OCI-LY3 (cell line): ENCODE results near the gene TLDC2.
"Not testable (repeated sequence)": the region's sequence is repeated elsewhere in the genome, so short reads cannot be mapped to it uniquely, and the experiment has no call there.

Source experiments
- H2AFZ ChIP-seq: fragments of 200-600, 300-600 bp; shearing (Covaris generic); 2 replicates; pipeline ENCODE4 v1.6.0; 2014; ENCODE audit warnings: antibody characterized with exemption, low read depth, low read length
- H3K27ac ChIP-seq: fragments of 200-600, 300-600 bp; sonication (generic); 2 replicates; pipeline ENCODE4 v1.5.1; 2014; ENCODE audit warnings: mild to moderate bottlenecking, low read length, moderate library complexity, mixed read lengths
- H3K27me3 ChIP-seq: fragments of 200-600, 300-600 bp; sonication (generic); 2 replicates; pipeline ENCODE4 v1.6.1; 2014; ENCODE audit warnings: low read depth, low read length, mixed read lengths
- H3K36me3 ChIP-seq: fragments of 200-600, 300-600 bp; sonication (generic); replicated peaks from 2 replicates; pipeline ENCODE3; 2014; ENCODE audit warnings: low read depth, low read length, mixed read lengths
- H3K4me1 ChIP-seq: fragments of 300-600, 200-600 bp; sonication (generic); 2 replicates; pipeline ENCODE4 v1.6.1; 2014; ENCODE audit warnings: low read length, mixed read lengths
- H3K4me2 ChIP-seq: fragments of 200-600, 300-600 bp; sonication (generic); 2 replicates; pipeline ENCODE4 v1.6.1; 2014; ENCODE audit warnings: low read length, mixed read lengths
- H3K4me3 ChIP-seq: fragments of 300-600, 200-600 bp; sonication (generic); 2 replicates; pipeline ENCODE4 v1.5.1; 2014; ENCODE audit warnings: antibody characterized with exemption, mild to moderate bottlenecking, low read length, moderate library complexity
- H3K79me2 ChIP-seq: fragments of 300-600, 200-600 bp; shearing (Covaris generic); 2 replicates; pipeline ENCODE4 v1.6.1; 2014; ENCODE audit warnings: mild to moderate bottlenecking, low read length, mixed read lengths
- H3K9ac ChIP-seq: fragments of 300-600, 200-600 bp; shearing (Covaris generic); 2 replicates; pipeline ENCODE4 v1.6.0; 2014; ENCODE audit warnings: mild to moderate bottlenecking, low read length, moderate library complexity
- H3K9me3 ChIP-seq: fragments of 200-600, 300-600 bp; shearing (Covaris generic); 2 replicates; pipeline ENCODE4 v1.6.1; 2014; ENCODE audit warnings: low read length, mixed read lengths; ENCODE audit not compliant: insufficient read depth
- H4K20me1 ChIP-seq: fragments of 200-600, 300-600 bp; sonication (generic); 2 replicates; pipeline ENCODE4 v1.6.1; 2016; ENCODE audit warnings: low read length, mixed read lengths; ENCODE audit not compliant: insufficient read depth
- CTCF ChIP-seq: fragments of 200-600, 300-600 bp; sonication (generic); IDR thresholded peaks from 2 replicates; pipeline ENCODE4 v1.5.1; 2014; ENCODE audit warnings: antibody characterized with exemption, low read length, low read depth
- EZH2phosphoT487 ChIP-seq: fragments of 200-600 bp; shearing (Covaris generic); IDR thresholded peaks from 2 replicates; pipeline ENCODE4 v1.6.1; 2018; ENCODE audit warnings: antibody characterized with exemption, mixed run types, low read depth

Gene TLDC2

GRCh38 chr20:36936341-36936740, 60.4 kb downstream of the TLDC2 start:
- no peaks in the 10 kb centered on the region for H4K20me1 ChIP-seq
- no peak overlapping the region for H3K27ac ChIP-seq
- no peak overlapping the region for H3K4me2 ChIP-seq
- no peaks in the 10 kb centered on the region for H3K79me2 ChIP-seq
- H3K4me1 ChIP-seq, result no peaks in the 10 kb centered on the region
- H3K9me3 ChIP-seq, result no peaks in the 10 kb centered on the region
- H3K27me3 ChIP-seq, result no peaks in the 10 kb centered on the region
- no peak overlapping the region for H3K9ac ChIP-seq
- no peak overlapping the region for H2AFZ ChIP-seq
- peaks cover 6% of the 10 kb centered on the region for H3K36me3 ChIP-seq
- TF ChIP-seq EZH2phosphoT487, result no peak
- no peak for TF ChIP-seq CTCF
- H3K4me3 ChIP-seq, result no peak overlapping the region

GRCh38 chr20:36936761-36937401, 60.9 kb downstream of the TLDC2 start:
- not testable (repeated sequence) for H3K27ac ChIP-seq

GRCh38 chr20:36937402-36937770, 61.4 kb downstream of the TLDC2 start:
- Histone ChIP-seq H3K36me3 (peaks cover 6% of the 10 kb centered on the region), H3K27me3 (no peaks in the 10 kb centered on the region), H3K27ac (no peak overlapping the region), H3K79me2 (no peaks in the 10 kb centered on the region), H4K20me1 (no peaks in the 10 kb centered on the region), H3K4me1 (no peaks in the 10 kb centered on the region), H3K9me3 (no peaks in the 10 kb centered on the region), H3K9ac (no peak overlapping the region), H2AFZ (no peak overlapping the region), H3K4me2 (no peak overlapping the region), H3K4me3 (no peak overlapping the region)
- TF ChIP-seq CTCF (no peak), EZH2phosphoT487 (no peak)

More at GRCh38 chr20:36936761-36937401, 60.9 kb downstream of the TLDC2 start:
- H3K4me3 ChIP-seq, H3K27me3 ChIP-seq, H3K4me2 ChIP-seq, H3K9me3 ChIP-seq, H3K9ac ChIP-seq, H3K4me1 ChIP-seq, H3K79me2 ChIP-seq, H2AFZ ChIP-seq, H4K20me1 ChIP-seq, H3K36me3 ChIP-seq: not testable (repeated sequence)

- no peak overlapping the region for H3K9ac ChIP-seq
- H3K27ac ChIP-seq, result no peak overlapping the region
- TF ChIP-seq EZH2phosphoT487 (no peak), CTCF (no peak)
- H3K36me3 ChIP-seq, result peaks cover 14% of the 10 kb centered on the region
- no peak overlapping the region for H2AFZ ChIP-seq
- H3K9me3 ChIP-seq, result no peaks in the 10 kb centered on the region
- no peaks in the 10 kb centered on the region for H4K20me1 ChIP-seq
- no peaks in the 10 kb centered on the region for H3K27me3 ChIP-seq
- no peak overlapping the region for H3K4me3 ChIP-seq
- no peaks in the 10 kb centered on the region for H3K4me1 ChIP-seq
- no peaks in the 10 kb centered on the region for H3K79me2 ChIP-seq
- H3K4me2 ChIP-seq, result no peak overlapping the region
Measured at GRCh38 chr20:36941401-36941835, 65.5 kb downstream of the TLDC2 start.
